Measurements from ENCODE around the gene PTK6.
"Not testable (repeated sequence)": the region's sequence is repeated elsewhere in the genome, so short reads cannot be mapped to it uniquely, and the experiment has no call there.

Gene PTK6

GRCh38 chr20:63568986-63569949 is 32.1 kb upstream of the PTK6 start:
- DNase-seq (ENCODE audit: low read depth), result no peak

GRCh38 chr20:63568170-63568981 is 31.2 kb upstream of the PTK6 start:
- DNase-seq (ENCODE audit: low read depth), result no peak

GRCh38 chr20:63567386-63568169 is 30.4 kb upstream of the PTK6 start:
- DNase-seq (ENCODE audit: low read depth), result peak; percentile 75

GRCh38 chr20:63567136-63567385 is 29.9 kb upstream of the PTK6 start:
- DNase-seq (ENCODE audit: low read depth), result no peak

GRCh38 chr20:63566395-63567135 is 29.4 kb upstream of the PTK6 start:
- no peak for DNase-seq (ENCODE audit: low read depth)

- DNase-seq (ENCODE audit: low read depth), result no peak
Measured at GRCh38 chr20:63565699-63566335, 28.6 kb upstream of the PTK6 start.

GRCh38 chr20:63565021-63565698 is 28.0 kb upstream of the PTK6 start:
- DNase-seq (ENCODE audit: low read depth), result no peak

GRCh38 chr20:63564036-63564810 is 27.0 kb upstream of the PTK6 start:
- no peak for DNase-seq (ENCODE audit: low read depth)

GRCh38 chr20:63563225-63563935 is 26.2 kb upstream of the PTK6 start:
- DNase-seq (ENCODE audit: low read depth), result no peak

GRCh38 chr20:63562461-63563224 is 25.5 kb upstream of the PTK6 start:
- DNase-seq (ENCODE audit: low read depth), result no peak

GRCh38 chr20:63561624-63562396 is 24.6 kb upstream of the PTK6 start:
- DNase-seq (ENCODE audit: low read depth), result no peak

GRCh38 chr20:63560856-63561609 is 23.9 kb upstream of the PTK6 start:
- no peak for DNase-seq (ENCODE audit: low read depth)

GRCh38 chr20:63560333-63560805 is 23.2 kb upstream of the PTK6 start:
- DNase-seq (ENCODE audit: low read depth), result no peak

GRCh38 chr20:63559485-63560332 is 22.5 kb upstream of the PTK6 start:
- DNase-seq (ENCODE audit: low read depth), result not testable (repeated sequence)

- no peak for DNase-seq (ENCODE audit: low read depth)
Measured at GRCh38 chr20:63558804-63559484, 21.8 kb upstream of the PTK6 start.

Measured in iris pigment epithelial cell (primary cell).